HepG2 (cell line): Measurements from ENCODE around the gene SCP2.

ENCODE experiments used
- ATF1 ChIP-seq: IDR thresholded peaks from 2 replicates; pipeline ENCODE4 v1.6.1; 2016; ENCODE audit warnings: mild to moderate bottlenecking, control low read depth
- BCL6 ChIP-seq: IDR thresholded peaks from 2 replicates; pipeline ENCODE4 v1.6.1; 2016; ENCODE audit warnings: missing genetic modification reagents, missing compliant biosample characterization
- KDM1A ChIP-seq: IDR thresholded peaks from 2 replicates; pipeline ENCODE4 v1.6.1; 2016; ENCODE audit warnings: missing compliant biosample characterization
- MLLT10 ChIP-seq: sonication (generic); formaldehyde crosslinking; IDR thresholded peaks from 2 replicates; pipeline ENCODE4 v1.4.0; 2020; ENCODE audit warnings: missing genetic modification reagents
- RFX5 ChIP-seq: IDR thresholded peaks from 2 replicates; pipeline ENCODE4 v1.6.1; 2011; ENCODE audit warnings: low read depth, low read length, improper control_type of control experiment
- ZNF232 ChIP-seq: sonication (generic); formaldehyde crosslinking; IDR thresholded peaks from 2 replicates; pipeline ENCODE4 v1.4.0; 2020; ENCODE audit warnings: missing genetic modification reagents, borderline replicate concordance
- ZNF644 ChIP-seq: IDR thresholded peaks from 2 replicates; pipeline ENCODE4 v1.6.1; 2016; ENCODE audit warnings: low read depth
- ZNF766 ChIP-seq: sonication (generic); formaldehyde crosslinking; IDR thresholded peaks from 2 replicates; pipeline ENCODE4 v1.5.0; 2020; ENCODE audit warnings: missing genetic modification reagents, borderline replicate concordance
- TF ChIP-seq, protein P1 (sequence below): sonication (generic); formaldehyde crosslinking; IDR thresholded peaks from 2 replicates; pipeline ENCODE4 v1.4.0; 2020; ENCODE audit warnings: mild to moderate bottlenecking, missing genetic modification reagents

DNA sequence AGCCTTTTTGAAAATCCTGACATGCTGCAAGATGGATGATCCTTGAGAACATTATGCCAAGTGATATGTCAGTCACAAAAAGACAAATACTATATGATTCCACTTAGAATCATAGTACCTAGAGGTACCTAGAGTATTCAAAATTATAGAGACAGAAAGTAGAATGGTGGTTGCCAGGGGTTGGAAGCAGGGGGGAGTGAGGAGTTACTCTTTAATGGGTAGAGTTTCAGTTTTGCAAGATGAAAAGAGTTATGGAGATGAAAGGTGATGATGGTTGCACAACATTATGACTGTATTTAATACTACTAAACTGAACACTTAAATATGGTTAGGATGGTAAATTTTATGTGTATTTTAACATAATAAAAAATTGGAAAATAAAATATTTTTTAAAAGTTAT, 97.0 kb downstream of the SCP2 start:
- no peak for TF ChIP-seq KDM1A (CRISPR knock-in tag)
- no peak for TF ChIP-seq MLLT10
- TF ChIP-seq ZNF766 (CRISPR knock-in tag), result no peak
- no peak for TF ChIP-seq BCL6
- no peak for TF ChIP-seq ZNF232 (CRISPR knock-in tag)
- TF ChIP-seq ATF1 (CRISPR knock-in tag), result no peak
- TF ChIP-seq, protein P1, sequence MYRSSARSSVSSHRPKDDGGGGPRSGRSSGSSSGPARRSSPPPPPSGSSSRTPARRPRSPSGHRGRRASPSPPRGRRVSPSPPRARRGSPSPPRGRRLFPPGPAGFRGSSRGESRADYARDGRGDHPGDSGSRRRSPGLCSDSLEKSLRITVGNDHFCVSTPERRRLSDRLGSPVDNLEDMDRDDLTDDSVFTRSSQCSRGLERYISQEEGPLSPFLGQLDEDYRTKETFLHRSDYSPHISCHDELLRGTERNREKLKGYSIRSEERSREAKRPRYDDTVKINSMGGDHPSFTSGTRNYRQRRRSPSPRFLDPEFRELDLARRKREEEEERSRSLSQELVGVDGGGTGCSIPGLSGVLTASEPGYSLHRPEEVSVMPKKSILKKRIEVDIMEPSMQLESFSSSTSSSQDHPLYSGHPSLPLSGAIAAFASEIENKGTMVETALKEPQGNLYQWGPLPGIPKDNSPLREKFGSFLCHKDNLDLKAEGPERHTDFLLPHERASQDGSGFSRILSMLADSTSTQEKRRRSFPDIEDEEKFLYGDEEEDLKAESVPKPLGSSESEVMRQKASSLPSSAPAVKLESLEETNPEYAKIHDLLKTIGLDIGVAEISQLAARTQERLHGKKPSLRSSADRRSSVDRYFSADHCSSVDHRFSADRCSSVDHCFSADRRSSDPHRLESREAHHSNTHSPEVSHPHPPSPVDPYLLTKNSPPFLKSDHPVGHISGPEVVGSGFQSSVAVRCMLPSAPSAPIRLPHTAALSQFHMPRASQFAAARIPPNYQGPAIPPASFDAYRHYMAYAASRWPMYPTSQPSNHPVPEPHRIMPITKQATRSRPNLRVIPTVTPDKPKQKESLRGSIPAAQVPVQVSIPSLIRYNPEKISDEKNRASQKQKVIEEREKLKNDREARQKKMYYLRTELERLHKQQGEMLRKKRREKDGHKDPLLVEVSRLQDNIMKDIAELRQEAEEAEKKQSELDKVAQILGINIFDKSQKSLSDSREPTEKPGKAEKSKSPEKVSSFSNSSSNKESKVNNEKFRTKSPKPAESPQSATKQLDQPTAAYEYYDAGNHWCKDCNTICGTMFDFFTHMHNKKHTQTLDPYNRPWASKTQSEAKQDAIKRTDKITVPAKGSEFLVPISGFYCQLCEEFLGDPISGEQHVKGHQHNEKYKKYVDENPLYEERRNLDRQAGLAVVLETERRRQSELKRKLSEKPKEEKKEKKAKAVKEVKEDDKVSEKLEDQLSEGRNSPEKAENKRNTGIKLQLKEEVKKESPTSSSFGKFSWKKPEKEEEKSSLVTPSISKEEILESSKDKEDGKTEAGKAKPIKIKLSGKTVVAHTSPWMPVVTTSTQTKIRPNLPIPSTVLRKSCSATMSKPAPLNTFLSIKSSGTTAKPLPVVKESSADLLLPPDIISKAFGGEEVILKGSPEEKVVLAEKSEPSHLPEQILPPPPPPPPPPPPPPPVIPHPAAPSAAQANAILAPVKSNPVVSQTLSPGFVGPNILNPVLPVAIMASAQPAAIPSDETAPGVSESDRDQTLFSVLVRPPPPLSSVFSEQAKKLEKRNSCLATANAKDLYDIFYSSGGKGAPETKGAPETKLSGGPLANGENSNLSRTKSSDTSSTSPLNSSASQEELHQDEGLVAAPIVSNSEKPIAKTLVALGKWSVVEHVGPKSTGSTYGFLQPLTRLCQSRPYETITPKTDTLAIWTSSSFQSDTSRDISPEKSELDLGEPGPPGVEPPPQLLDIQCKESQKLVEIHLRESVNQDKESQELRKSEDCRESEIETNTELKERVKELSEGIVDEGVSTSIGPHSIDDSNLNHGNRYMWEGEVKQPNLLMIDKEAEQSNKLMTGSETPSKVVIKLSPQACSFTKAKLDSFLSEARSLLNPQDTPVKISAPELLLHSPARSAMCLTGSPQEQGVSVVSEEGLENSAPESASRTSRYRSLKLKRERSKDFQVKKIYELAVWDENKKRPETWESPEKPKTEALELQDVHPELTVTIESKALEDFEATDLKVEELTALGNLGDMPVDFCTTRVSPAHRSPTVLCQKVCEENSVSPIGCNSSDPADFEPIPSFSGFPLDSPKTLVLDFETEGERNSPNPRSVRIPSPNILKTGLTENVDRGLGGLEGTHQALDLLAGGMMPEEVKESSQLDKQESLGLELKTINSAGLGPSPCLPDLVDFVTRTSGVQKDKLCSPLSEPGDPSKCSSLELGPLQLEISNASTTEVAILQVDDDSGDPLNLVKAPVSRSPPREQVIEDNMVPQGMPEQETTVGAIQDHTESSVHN (CRISPR knock-in tag), result no peak
- no peak for TF ChIP-seq ZNF644
- TF ChIP-seq RFX5, result no peak
